Panc1 (cell line): ENCODE results near the gene FIZ1. TPM values are rescaled to one million over a fixed set of nuclear protein-coding genes. Genes with fewer than 3 reads are reported as not detected.

Source experiments
- ATAC-seq: fragments of 200-7000 bp; cut with Tn5 transposase; 2 replicates; pipeline ENCODE4 v1.9.1; 2020; ENCODE audit warnings: mild to moderate bottlenecking, moderate library complexity
- BruUV-seq: library from RNA; stranded (reverse); fragments of 400-500 nt; replicated peaks from 2 replicates; lab custom pipeline; 2021; lab: Mats Ljungman, UMichigan
- CTCF ChIA-PET: fragments of 300-600 bp; sonication (Branson Sonifier 250); formaldehyde crosslinking; loops from one replicate; lab custom pipeline; 2022; ENCODE audit warnings: antibody characterized with exemption; lab: Charles Lee
- POLR2A ChIA-PET: fragments of 300-600 bp; sonication (Branson Sonifier 250); formaldehyde crosslinking; loops from one replicate; lab custom pipeline; 2022; ENCODE audit warnings: antibody characterized with exemption; lab: Charles Lee
- DNase-seq: peaks from one replicate; pipeline ENCODE4 v3.0.0-alpha.2; 2010; ENCODE audit warnings: low read depth, low spot score
- H3K27ac ChIP-seq: 2 replicates; pipeline ENCODE4 v1.5.1; 2011; ENCODE audit warnings: mild to moderate bottlenecking, low read length, inconsistent platforms
- H3K27me3 ChIP-seq: fragments of 200-500 bp; sonication (Bioruptor generic); 2 replicates; pipeline ENCODE4 v1.6.0; 2014; ENCODE audit warnings: low read length, inconsistent platforms; ENCODE audit not compliant: control insufficient read depth, insufficient read depth
- H3K36me3 ChIP-seq: fragments of 200-500 bp; sonication (Bioruptor generic); 2 replicates; pipeline ENCODE4 v1.5.1; 2014; ENCODE audit warnings: inconsistent platforms, mild to moderate bottlenecking, low read length, moderate library complexity; ENCODE audit not compliant: control insufficient read depth, insufficient read depth
- H3K4me1 ChIP-seq: 2 replicates; pipeline ENCODE4 v1.5.1; 2011; ENCODE audit warnings: inconsistent platforms, mild to moderate bottlenecking, low read length, moderate library complexity; ENCODE audit not compliant: control insufficient read depth, insufficient read depth
- H3K4me3 ChIP-seq, 2 experiments: 2 replicates each; pipeline ENCODE4 v1.5.1; 2011 to 2012; ENCODE audit warnings: low read depth in 2 of 2, low read length in 2 of 2, mild to moderate bottlenecking in 2 of 2, inconsistent platforms in 1 of 2, moderate library complexity in 1 of 2
- H3K9me3 ChIP-seq: fragments of 200-500 bp; sonication (Bioruptor generic); 2 replicates; pipeline ENCODE4 v1.5.1; 2014; ENCODE audit warnings: low read depth, mild to moderate bottlenecking, inconsistent platforms, low read length, moderate library complexity; ENCODE audit not compliant: control insufficient read depth, insufficient read depth
- CTCF ChIP-seq: fragments of 450-650 bp; IDR thresholded peaks from 2 replicates; pipeline ENCODE4 v1.5.1; 2017; ENCODE audit warnings: mild to moderate bottlenecking
- POLR2AphosphoS5 ChIP-seq: IDR thresholded peaks from 2 replicates; pipeline ENCODE4 v1.6.1; 2012; ENCODE audit warnings: mild to moderate bottlenecking, low read depth, low read length, moderate library complexity
- TCF7L2 ChIP-seq: IDR thresholded peaks from 2 replicates; pipeline ENCODE4 v1.6.1; 2011; ENCODE audit warnings: mild to moderate bottlenecking, low read depth, low read length, inconsistent platforms
- in situ Hi-C: cut with HindIII; loops from 2 replicates; pipeline ENCODE4 v1.10.0; 2016; ENCODE audit warnings: low sequenced_read_pairs, low pct_unique_long_range_greater_than_20kb
- intact Hi-C: fragments of 100-400 bp; cut with micrococcal nuclease; formaldehyde crosslinking; loops from one replicate; pipeline ENCODE4 v1.10.0; 2022; ENCODE audit not compliant: unreplicated experiment
- total RNA-seq: library from RNA; stranded (reverse); gene quantifications from one replicate; pipeline ENCODE4 v1.2.1, GENCODE V29; 2021; ENCODE audit not compliant: unreplicated experiment

FIZ1 gene
- total RNA-seq, 1 experiment from 2014 or later, result 28.5 TPM

GRCh38 chr19:55542292-55542855 lies 56.9 kb downstream of the FIZ1 start:
- ChIA-PET POLR2A (no interaction called here), CTCF (no interaction called here)
- in situ Hi-C loops, result no loop called here
- DNase-seq, result no peak
- Histone ChIP-seq H3K27ac (no peak overlapping the region), H3K27me3 (no peaks in the 10 kb centered on the region), H3K4me3 (no peak overlapping the region), H3K36me3 (no peaks in the 10 kb centered on the region), H3K4me1 (peaks cover 33% of the 10 kb centered on the region), H3K9me3 (no peaks in the 10 kb centered on the region)
- no peak for ATAC-seq
- intact Hi-C loops, result no loop called here
- TF ChIP-seq POLR2AphosphoS5 (no peak), TCF7L2 (no peak), CTCF (no peak)
- no TSS peak for BruUV-seq

Other genes with a start within 250 kb of the FIZ1 start
- 5.6 TPM for gene COX6B2, start 244.8 kb downstream of the FIZ1 start, total RNA-seq
- gene GARIN5B, start 236.3 kb downstream of the FIZ1 start, total RNA-seq, result not detected
- 4.4 TPM for gene IL11, start 229.1 kb downstream of the FIZ1 start, total RNA-seq
- gene TMEM190, start 222.7 kb downstream of the FIZ1 start, total RNA-seq, result 0.74 TPM
- 7.4 TPM for gene TMEM238, start 215.2 kb downstream of the FIZ1 start, total RNA-seq
- gene RPL28, start 213.6 kb downstream of the FIZ1 start, total RNA-seq, result 2,154 TPM
- 635 TPM for gene UBE2S, start 191.7 kb downstream of the FIZ1 start, total RNA-seq
- 0.03 TPM for gene SHISA7, start 156.2 kb downstream of the FIZ1 start, total RNA-seq
- gene ISOC2, start 137.9 kb downstream of the FIZ1 start, total RNA-seq, result 150 TPM
- not detected for gene C19orf85, start 134.8 kb downstream of the FIZ1 start, total RNA-seq
- 21.7 TPM for gene ZNF628, start 122.9 kb downstream of the FIZ1 start, total RNA-seq
- gene NAT14, start 114.3 kb downstream of the FIZ1 start, total RNA-seq, result 93.1 TPM
- gene SSC5D, start 111.1 kb downstream of the FIZ1 start, total RNA-seq, result 13.0 TPM
- 0.69 TPM for gene SBK2, start 62.4 kb downstream of the FIZ1 start, total RNA-seq
- 4.0 TPM for gene SBK3, start 54.0 kb downstream of the FIZ1 start, total RNA-seq
- 39.5 TPM for gene ZNF579, start 18.7 kb downstream of the FIZ1 start, total RNA-seq
- 26.4 TPM for gene ZNF524, start 771 bp upstream of the FIZ1 start, total RNA-seq
- 25.6 TPM for gene ZNF865, start 6.1 kb upstream of the FIZ1 start, total RNA-seq
- 8.9 TPM for gene ZNF784, start 25.0 kb upstream of the FIZ1 start, total RNA-seq
- 58.0 TPM for gene ZNF580, start 41.5 kb upstream of the FIZ1 start, total RNA-seq
- gene ZNF581, start 44.1 kb upstream of the FIZ1 start, total RNA-seq, result 39.0 TPM
- 47.8 TPM for gene CCDC106, start 48.7 kb upstream of the FIZ1 start, total RNA-seq
- 545 TPM for gene U2AF2, start 55.5 kb upstream of the FIZ1 start, total RNA-seq
- gene EPN1, start 75.7 kb upstream of the FIZ1 start, total RNA-seq, result 361 TPM
- not detected for gene NLRP9, start 138.9 kb upstream of the FIZ1 start, total RNA-seq
- gene RFPL4A, start 159.6 kb upstream of the FIZ1 start, total RNA-seq, result not detected
- not detected for gene RFPL4AL1, start 169.6 kb upstream of the FIZ1 start, total RNA-seq
- 0.18 TPM for gene NLRP11, start 232.5 kb upstream of the FIZ1 start, total RNA-seq
- not detected for gene NLRP4, start 237.0 kb upstream of the FIZ1 start, total RNA-seq